Testis (tissue), 3 donors: Measurements from ENCODE around the gene C1orf141. TPM values are rescaled to one million over a fixed set of nuclear protein-coding genes. Genes with fewer than 3 reads are reported as not detected.
"Not testable (repeated sequence)": the region's sequence is repeated elsewhere in the genome, so short reads cannot be mapped to it uniquely, and the experiment has no call there.

Experiments
- DNase-seq: peaks from one replicate; pipeline ENCODE4 v3.0.0-alpha.2; 2019
- H3K27ac ChIP-seq, 2 donors: fragments of 200-600 bp; sonication (generic); one replicate each; pipeline ENCODE4 v1.5.1; 2019
- H3K27me3 ChIP-seq: fragments of 200-600 bp; sonication (generic); one replicate; pipeline ENCODE4 v1.5.1; 2019
- H3K36me3 ChIP-seq: fragments of 200-600 bp; sonication (generic); one replicate; pipeline ENCODE4 v1.5.1; 2017; ENCODE audit warnings: low read depth; ENCODE audit errors: missing control alignments
- H3K4me1 ChIP-seq: fragments of 200-600 bp; sonication (generic); one replicate; pipeline ENCODE4 v1.5.1; 2019
- H3K4me3 ChIP-seq, 2 donors: fragments of 200-600 bp; sonication (generic); one replicate each; pipeline ENCODE4 v1.5.1; 2017 to 2019
- H3K9me3 ChIP-seq: fragments of 200-600 bp; sonication (generic); one replicate; pipeline ENCODE4 v1.5.1; 2017
- CTCF ChIP-seq, 3 experiments: fragments of 450-650 bp in 2 of 3; fragments of 200-600 bp in 1 of 3; sonication (generic) in 1 of 3; IDR thresholded peaks; one replicate each; pipeline ENCODE4 v1.5.1; 2016 to 2019; ENCODE audit warnings: antibody characterized with exemption in 3 of 3, mild to moderate bottlenecking in 2 of 3, moderate library complexity in 1 of 3
- POLR2A ChIP-seq: fragments of 450-650 bp; IDR thresholded peaks from one replicate; pipeline ENCODE4 v1.6.1; 2017; ENCODE audit warnings: antibody characterized with exemption, mild to moderate bottlenecking, moderate library complexity
- WGBS, 2 donors: methylation state at CpG; one replicate each; pipeline ENCODE4 v1.1.5; 2018; 5-methylcytosine and 5-hydroxymethylcytosine counted together
- intact Hi-C: fragments of 100-400 bp; cut with DNase I; formaldehyde crosslinking; loops from one replicate; pipeline ENCODE4 v1.15.1; 2023; ENCODE audit warnings: low total_unique reads
- polyA plus RNA-seq: library from polyadenylated mRNA; stranded (reverse); fragments of 350-450 nt; fragmentation: Illumina TruSeq; extraction: RNeasy Lipid Tissue Mini Kit (QIAGEN cat#74804); gene quantifications from one replicate; pipeline ENCODE4 v1.2.3, GENCODE V29; 2014; ENCODE audit warnings: low read depth, low replicate concordance; ENCODE audit not compliant: insufficient read depth
- total RNA-seq, 2 donors: library from RNA; depleted of rRNA; stranded (reverse); fragments of >200 nt; gene quantifications; one replicate each; pipeline ENCODE4 v1.2.3, GENCODE V29; 2016

The C1orf141 gene
- total and polyA plus RNA-seq, 3 donors from 2014 or later: 9.5 to 17.3 (median 10.1) TPM

DNA sequence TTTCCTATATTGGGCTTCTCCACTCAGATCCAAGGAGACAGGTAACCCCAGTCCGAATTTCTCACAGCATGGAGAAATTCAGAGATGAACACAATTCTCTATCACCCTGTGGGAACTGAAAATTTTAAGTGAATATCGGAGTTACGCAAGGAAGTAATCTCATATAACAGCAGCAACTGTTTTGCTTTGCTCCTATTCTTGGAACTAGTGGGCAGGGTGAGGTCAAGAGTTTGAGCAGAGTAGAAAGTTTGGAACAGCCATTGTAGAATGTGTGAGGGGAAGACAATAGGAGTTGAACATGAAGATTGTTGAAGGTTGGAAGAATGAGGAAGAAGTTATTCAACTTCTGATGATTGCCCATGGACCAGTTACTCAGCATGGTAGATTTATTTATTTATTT, 56.5 kb downstream of the C1orf141 start:
- 91% methylated on average over 3 of the region's 3 CpGs for WGBS, 2 donors
- no peaks in the 10 kb centered on the region for H3K4me1 ChIP-seq
- H3K4me3 ChIP-seq: no peak overlapping the region
- no peak for DNase-seq
- H3K36me3 ChIP-seq: no peaks in the 10 kb centered on the region
- H3K9me3 ChIP-seq: no peaks in the 10 kb centered on the region
- no peaks in the 10 kb centered on the region for H3K27me3 ChIP-seq
- H3K27ac ChIP-seq: no peak overlapping the region
- TF ChIP-seq CTCF (IDR thresholded peaks at IDR 0.05) (no peak), POLR2A (no peak)
- intact Hi-C loops: no loop called here

DNA sequence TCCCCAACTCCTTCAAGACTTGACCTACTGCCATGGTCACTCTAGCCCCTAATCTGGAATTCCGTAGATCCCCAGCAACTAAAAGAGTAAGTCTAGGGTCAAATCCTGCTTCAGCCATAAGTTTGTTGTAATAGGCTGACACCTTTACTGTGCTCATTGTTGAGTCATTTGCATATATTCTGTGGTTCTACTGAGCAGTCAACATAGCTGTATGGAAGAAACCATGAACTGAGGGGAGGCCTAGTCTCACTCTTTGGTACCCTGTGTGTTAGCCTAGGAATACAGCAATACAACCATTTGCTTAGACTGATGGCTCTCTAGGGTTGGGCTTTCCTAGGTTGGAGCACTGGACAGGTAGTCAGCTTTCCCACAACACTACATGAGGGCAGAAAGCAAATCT, 57.2 kb downstream of the C1orf141 start:
- no peak overlapping the region for H3K27ac ChIP-seq
- TF ChIP-seq CTCF (IDR thresholded peaks at IDR 0.05) (no peak), POLR2A (no peak)
- H3K27me3 ChIP-seq: no peaks in the 10 kb centered on the region
- H3K4me1 ChIP-seq: no peaks in the 10 kb centered on the region
- no peak for DNase-seq
- no peaks in the 10 kb centered on the region for H3K9me3 ChIP-seq
- intact Hi-C loops: no loop called here
- 100% methylated on average over 1 of the region's 1 CpG for WGBS, 2 donors
- no peak overlapping the region for H3K4me3 ChIP-seq
- H3K36me3 ChIP-seq: no peaks in the 10 kb centered on the region

GRCh38 chr1:67072749-67073148, 62.0 kb downstream of the C1orf141 start:
- no peak for DNase-seq
- Histone ChIP-seq H3K27ac (no peak overlapping the region), H3K4me3 (no peak overlapping the region), H3K9me3 (no peaks in the 10 kb centered on the region), H3K27me3 (no peaks in the 10 kb centered on the region), H3K4me1 (no peaks in the 10 kb centered on the region), H3K36me3 (no peaks in the 10 kb centered on the region)
- TF ChIP-seq CTCF (IDR thresholded peaks at IDR 0.05) (no peak), POLR2A (no peak)
- WGBS, 2 donors: 86 to 95% methylated on average over 1 of the region's 1 CpG
- intact Hi-C loops: no loop called here

DNA sequence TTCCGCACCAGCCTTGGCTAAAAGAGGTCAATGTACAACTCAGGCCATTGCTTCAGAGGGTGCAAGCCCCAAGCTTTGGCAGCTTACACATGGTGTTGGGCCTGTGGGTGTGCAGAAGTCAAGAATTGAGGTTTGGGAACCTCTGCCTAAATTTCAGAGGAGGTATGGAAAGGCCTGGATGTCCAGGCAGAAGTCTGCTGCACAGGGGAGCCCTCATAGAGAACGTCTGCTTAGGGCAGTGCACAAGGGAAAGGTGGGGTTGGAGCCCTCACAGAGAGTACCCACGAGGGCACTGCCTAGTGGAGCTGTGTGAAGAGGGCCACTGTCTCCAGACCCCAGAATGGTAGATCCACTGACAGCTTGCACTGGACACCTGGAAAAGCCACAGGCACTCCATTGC, 67.1 kb downstream of the C1orf141 start:
- H3K4me3 ChIP-seq, H3K4me1 ChIP-seq, DNase-seq, H3K27ac ChIP-seq, H3K27me3 ChIP-seq, intact Hi-C loops, H3K9me3 ChIP-seq, H3K36me3 ChIP-seq: not testable (repeated sequence)
- WGBS, 2 donors: 63% methylated on average over 3 of the region's 3 CpGs; no CpG with 5 or more reads in 1 of the 2 donors

DNA sequence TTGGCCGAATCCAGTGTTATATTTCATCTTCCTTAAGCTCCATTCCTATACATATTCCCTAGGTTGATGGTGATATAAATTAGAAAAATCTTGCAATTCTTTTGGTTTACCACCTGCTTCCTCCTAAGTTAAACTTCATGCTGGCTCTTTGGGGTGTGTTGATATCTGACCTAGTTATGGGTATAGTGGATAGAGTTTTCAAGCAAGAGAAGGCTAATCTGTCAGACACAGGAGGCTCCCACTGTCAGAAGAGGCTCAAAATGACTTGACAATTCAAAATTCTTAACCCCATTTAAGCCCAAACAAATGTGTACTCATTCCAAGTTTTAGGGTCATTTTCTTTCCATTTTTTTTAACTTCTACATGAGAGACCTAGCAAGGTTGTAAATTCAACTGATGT, 72.4 kb downstream of the C1orf141 start:
- no peak overlapping the region for H3K27ac ChIP-seq
- no peaks in the 10 kb centered on the region for H3K9me3 ChIP-seq
- no peak for DNase-seq
- WGBS, 2 donors: 89 to 95% methylated on average over 1 of the region's 1 CpG
- no peak overlapping the region for H3K4me3 ChIP-seq
- intact Hi-C loops: no loop called here
- H3K36me3 ChIP-seq: no peaks in the 10 kb centered on the region
- TF ChIP-seq POLR2A: no peak
- no peak for TF ChIP-seq CTCF (IDR thresholded peaks at IDR 0.05)
- H3K27me3 ChIP-seq: no peaks in the 10 kb centered on the region
- H3K4me1 ChIP-seq: no peaks in the 10 kb centered on the region
